Body of pancreas (tissue), 4 donors: ENCODE measurements around the gene NFU1. TPM values are rescaled to one million over a fixed set of nuclear protein-coding genes. Genes with fewer than 3 reads are reported as not detected.
"Not testable (repeated sequence)": the region's sequence is repeated elsewhere in the genome, so short reads cannot be mapped to it uniquely, and the experiment has no call there.

Experiments
- ATAC-seq: fragments of 150-250 bp; one replicate; pipeline ENCODE4 v1.9.1; 2016
- DNase-seq, 4 donors: peaks; one replicate each; pipeline ENCODE4 v3.0.0-alpha.2; 2019
- H3K27ac ChIP-seq, 4 donors: fragments of 200-600 bp; sonication (generic); 1 replicate in 3 of 4; 2 replicates in 1 of 4; pipeline versions ENCODE4 v1.5.1 to v1.6.1; 2016 to 2019; ENCODE audit warnings: mild to moderate bottlenecking in 1 of 4, mixed read lengths in 1 of 4, moderate library complexity in 1 of 4
- H3K27me3 ChIP-seq, 2 donors: fragments of 200-600 bp; sonication (generic); one replicate each; pipeline ENCODE4 v1.6.0; 2016; ENCODE audit warnings: mild to moderate bottlenecking in 1 of 2
- H3K36me3 ChIP-seq, 2 donors: fragments of 200-600 bp; sonication (generic); replicated peaks in 1 of 2; 2 replicates each; pipeline ENCODE4 v1.5.1; 2016; ENCODE audit warnings: low read depth in 2 of 2; ENCODE audit not compliant: insufficient read depth in 1 of 2
- H3K4me1 ChIP-seq: fragments of 200-600 bp; sonication (generic); one replicate; pipeline ENCODE4 v1.6.0; 2016
- H3K4me3 ChIP-seq, 2 donors: fragments of 200-600 bp; sonication (generic); 1 replicate in 1 of 2; 2 replicates in 1 of 2; pipeline ENCODE4 v1.5.1; 2016 to 2019
- H3K9me3 ChIP-seq, 3 donors: fragments of 200-600 bp; sonication (generic); 1 replicate in 2 of 3; 2 replicates in 1 of 3; pipeline ENCODE4 v1.5.1; 2016
- CTCF ChIP-seq, 7 experiments: fragments of 450-650 bp in 4 of 7; fragments of 200-600 bp in 3 of 7; sonication (generic) in 3 of 7; IDR thresholded peaks; one replicate each; pipeline ENCODE4 v1.5.1; 2016 to 2019; ENCODE audit warnings: antibody characterized with exemption in 7 of 7
- POLR2A ChIP-seq, 3 donors: fragments of 450-650 bp; IDR thresholded peaks; one replicate each; pipeline ENCODE4 v1.6.1; 2016; ENCODE audit warnings: antibody characterized with exemption in 3 of 3, mild to moderate bottlenecking in 2 of 3
- WGBS, 2 donors: methylation state at CpG; one replicate each; pipeline ENCODE4 v1.1.5; 2017; 5-methylcytosine and 5-hydroxymethylcytosine counted together
- intact Hi-C: fragments of 100-400 bp; cut with DNase I; formaldehyde crosslinking; loops from one replicate; pipeline ENCODE4 v1.15.1; 2023
- total RNA-seq, 2 donors: library from RNA; depleted of rRNA; stranded (reverse); fragments of >200 nt; gene quantifications; one replicate each; pipeline ENCODE4 v1.1.0, GENCODE V29; 2016

NFU1 gene
- total RNA-seq, 2 donors from 2014 or later: 12.9 to 29.1 TPM

- Histone ChIP-seq H3K4me1 (no peaks in the 10 kb centered on the region), H3K27ac (no peak overlapping the region), H3K36me3 (peaks cover 16 to 36% of the 10 kb centered on the region in 2 donors), H3K27me3 (no peaks in the 10 kb centered on the region), H3K9me3 (no peaks in the 10 kb centered on the region), H3K4me3 (no peak overlapping the region)
- intact Hi-C loops: no loop called here
- 83 to 89% methylated on average over 1 of the region's 1 CpG for WGBS, 2 donors
- no peak for DNase-seq
- TF ChIP-seq POLR2A (IDR thresholded peaks at IDR 0.05) (no peak), CTCF (IDR thresholded peaks at IDR 0.05) (no peak)
- no peak for ATAC-seq
Observed at GRCh38 chr2:69369802-69370201, 67.4 kb downstream of the NFU1 start.

GRCh38 chr2:69368588-69368987 lies 68.6 kb downstream of the NFU1 start:
- ATAC-seq: no peak
- H3K4me3 ChIP-seq: no peak overlapping the region
- intact Hi-C loops: no loop called here
- peaks cover 19 to 36% of the 10 kb centered on the region in 2 donors for H3K36me3 ChIP-seq
- H3K27me3 ChIP-seq: no peaks in the 10 kb centered on the region
- 97% methylated on average over 7 of the region's 7 CpGs for WGBS, 2 donors
- TF ChIP-seq CTCF (IDR thresholded peaks at IDR 0.05) (no peak), POLR2A (IDR thresholded peaks at IDR 0.05) (no peak)
- no peak overlapping the region for H3K27ac ChIP-seq
- no peaks in the 10 kb centered on the region for H3K4me1 ChIP-seq
- DNase-seq: no peak
- no peaks in the 10 kb centered on the region for H3K9me3 ChIP-seq

- no peak for TF ChIP-seq CTCF (IDR thresholded peaks at IDR 0.05)
- TF ChIP-seq POLR2A (IDR thresholded peaks at IDR 0.05): no peak
- H3K4me1 ChIP-seq: no peaks in the 10 kb centered on the region
- ATAC-seq (no peak), DNase-seq (no peak)
- H3K9me3 ChIP-seq: no peaks in the 10 kb centered on the region
- no peaks in the 10 kb centered on the region for H3K27me3 ChIP-seq
- H3K4me3 ChIP-seq: no peak overlapping the region
- H3K36me3 ChIP-seq: peaks cover 26 to 63% of the 10 kb centered on the region in 2 donors
- H3K27ac ChIP-seq: no peak overlapping the region
- intact Hi-C loops: no loop called here
Observed at GRCh38 chr2:69359371-69359770, 77.9 kb downstream of the NFU1 start.

GRCh38 chr2:69358914-69359313 lies 78.3 kb downstream of the NFU1 start:
- intact Hi-C loops: no loop called here
- H3K27me3 ChIP-seq: no peaks in the 10 kb centered on the region
- H3K4me1 ChIP-seq: no peaks in the 10 kb centered on the region
- H3K27ac ChIP-seq: no peak overlapping the region
- ATAC-seq (no peak), DNase-seq (no peak)
- H3K9me3 ChIP-seq: no peaks in the 10 kb centered on the region
- H3K36me3 ChIP-seq: peaks cover 26 to 67% of the 10 kb centered on the region in 2 donors
- no peak for TF ChIP-seq POLR2A (IDR thresholded peaks at IDR 0.05)
- TF ChIP-seq CTCF (IDR thresholded peaks at IDR 0.05): no peak
- WGBS, 2 donors: 59 to 78% methylated on average over 3 of the region's 3 CpGs
- H3K4me3 ChIP-seq: no peak overlapping the region

GRCh38 chr2:69356471-69356870 lies 80.8 kb downstream of the NFU1 start:
- 73 to 84% methylated on average over 5 of the region's 5 CpGs for WGBS, 2 donors
- peaks cover 12 to 55% of the 10 kb centered on the region in 2 donors for H3K36me3 ChIP-seq

GRCh38 chr2:69354976-69355375 lies 82.3 kb downstream of the NFU1 start:
- ATAC-seq, H3K27ac ChIP-seq, H3K4me1 ChIP-seq, DNase-seq, H3K27me3 ChIP-seq, intact Hi-C loops, H3K9me3 ChIP-seq, H3K4me3 ChIP-seq: not testable (repeated sequence)
- H3K36me3 ChIP-seq: peaks cover 12 to 52% of the 10 kb centered on the region in 2 donors
- WGBS, 2 donors: 72 to 78% methylated on average over 3 of the region's 3 CpGs

More at GRCh38 chr2:69356471-69356870, 80.8 kb downstream of the NFU1 start:
- Histone ChIP-seq H3K9me3 (no peaks in the 10 kb centered on the region), H3K4me1 (no peaks in the 10 kb centered on the region), H3K4me3 (no peak overlapping the region), H3K27ac (no peak overlapping the region), H3K27me3 (no peaks in the 10 kb centered on the region)
- no peak for ATAC-seq
- intact Hi-C loops: no loop called here
- DNase-seq: no peak
- TF ChIP-seq CTCF (IDR thresholded peaks at IDR 0.05): no peak
- TF ChIP-seq POLR2A (IDR thresholded peaks at IDR 0.05): no peak
